Gastroesophageal sphincter (tissue), 4 donors: ENCODE measurements around the gene DHCR24. TPM values are rescaled to one million over a fixed set of nuclear protein-coding genes. Genes with fewer than 3 reads are reported as not detected.

Experiments
- ATAC-seq: fragments of 150-250 bp; one replicate; pipeline ENCODE4 v1.9.1; 2016; ENCODE audit warnings: mild to moderate bottlenecking, moderate library complexity
- H3K27ac ChIP-seq, 4 donors: fragments of 200-600 bp; sonication (generic) in 3 of 4; 1 replicate in 3 of 4; 2 replicates in 1 of 4; pipeline ENCODE4 v1.5.1; 2016 to 2019
- H3K27me3 ChIP-seq: fragments of 200-600 bp; sonication (generic); one replicate; pipeline ENCODE4 v1.5.1; 2019
- H3K36me3 ChIP-seq, 2 donors: fragments of 200-600 bp; sonication (generic); one replicate each; pipeline ENCODE4 v1.5.1; 2019; ENCODE audit warnings: control low read depth in 1 of 2
- H3K4me1 ChIP-seq, 3 donors: fragments of 200-600 bp; sonication (generic); 1 replicate in 2 of 3; 2 replicates in 1 of 3; pipeline ENCODE4 v1.5.1; 2016 to 2019; ENCODE audit warnings: control low read depth in 2 of 3
- H3K4me3 ChIP-seq, 2 donors: fragments of 200-600 bp; sonication (generic); one replicate each; pipeline ENCODE4 v1.5.1; 2019; ENCODE audit warnings: mild to moderate bottlenecking in 1 of 2, moderate library complexity in 1 of 2
- H3K9me3 ChIP-seq, 3 donors: fragments of 200-600 bp; sonication (generic); one replicate each; pipeline ENCODE4 v1.5.1; 2017 to 2019; ENCODE audit warnings: control low read depth in 2 of 3
- CTCF ChIP-seq, 4 experiments: fragments of 200-600 bp in 2 of 4; fragments of 450-650 bp in 2 of 4; sonication (generic) in 1 of 4; IDR thresholded peaks; one replicate each; pipeline ENCODE4 v1.5.1; 2017 to 2019; ENCODE audit warnings: antibody characterized with exemption in 4 of 4, mild to moderate bottlenecking in 2 of 4, moderate library complexity in 2 of 4
- EP300 ChIP-seq: sonication (generic); formaldehyde crosslinking; IDR thresholded peaks from one replicate; pipeline ENCODE4 v1.6.1; 2017; ENCODE audit warnings: antibody characterized with exemption, mild to moderate bottlenecking
- POLR2A ChIP-seq, 2 donors: fragments of 450-650 bp; IDR thresholded peaks; one replicate each; pipeline ENCODE4 v1.6.1; 2017; ENCODE audit warnings: antibody characterized with exemption in 2 of 2, mild to moderate bottlenecking in 2 of 2, moderate library complexity in 1 of 2
- POLR2AphosphoS5 ChIP-seq: sonication (generic); formaldehyde crosslinking; IDR thresholded peaks from one replicate; pipeline ENCODE4 v1.6.1; 2017; ENCODE audit warnings: antibody characterized with exemption
- whole genome bisulfite sequencing, 2 donors: methylation state at CpG; one replicate each; pipeline ENCODE4 v1.1.5; 2018; ENCODE audit warnings: low coverage in 1 of 2; 5-methylcytosine and 5-hydroxymethylcytosine counted together
- total RNA-seq, 4 donors: library from RNA; depleted of rRNA; stranded (reverse); fragments of >200 nt; gene quantifications; one replicate each; pipeline ENCODE4 v1.1.0, GENCODE V29; 2016

DHCR24 gene
- total RNA-seq, 4 donors from 2014 or later = 7.9 to 31.9 (median 15.9) TPM

- H3K27me3 ChIP-seq = peaks cover 4% of the 10 kb centered on the region
- no peak overlapping the region for H3K4me3 ChIP-seq
- TF ChIP-seq POLR2A (IDR thresholded peaks at IDR 0.05) (no peak), CTCF (IDR thresholded peaks at IDR 0.05) (no peak), POLR2AphosphoS5 (no peak), EP300 (no peak)
- H3K9me3 ChIP-seq = no peaks in the 10 kb centered on the region
- H3K36me3 ChIP-seq = no peaks in the 10 kb centered on the region
- no peak for ATAC-seq
- H3K4me1 ChIP-seq = no peaks in the 10 kb centered on the region
- H3K27ac ChIP-seq = no peak overlapping the region
- WGBS, 2 donors = 80 to 88% methylated on average over 1 of the region's 1 CpG
Measured at GRCh38 chr1:54894271-54894670, 7.3 kb upstream of the DHCR24 start.

GRCh38 chr1:54892586-54892985 lies 5.6 kb upstream of the DHCR24 start:
- Histone ChIP-seq H3K27me3 (peaks cover 4% of the 10 kb centered on the region), H3K27ac (no peak overlapping the region), H3K9me3 (no peaks in the 10 kb centered on the region), H3K4me3 (no peak overlapping the region), H3K36me3 (no peaks in the 10 kb centered on the region), H3K4me1 (peaks cover 0 to 4% (median 3%) of the 10 kb centered on the region in 3 donors)
- ATAC-seq = no peak
- TF ChIP-seq POLR2A (IDR thresholded peaks at IDR 0.05) (no peak), POLR2AphosphoS5 (no peak), CTCF (IDR thresholded peaks at IDR 0.05) (no peak), EP300 (no peak)
- WGBS, 2 donors = 60% methylated on average over 1 of the region's 1 CpG

- ATAC-seq = no peak
Measured at GRCh38 chr1:54889132-54889725, 2.2 kb upstream of the DHCR24 start.

GRCh38 chr1:54888080-54888733 lies 1.2 kb upstream of the DHCR24 start:
- H3K9me3 ChIP-seq = no peaks in the 10 kb centered on the region
- no peak for ATAC-seq
- peaks cover 4% of the 10 kb centered on the region for H3K27me3 ChIP-seq
- H3K4me3 ChIP-seq = no peak overlapping the region
- TF ChIP-seq EP300 (no peak), POLR2AphosphoS5 (no peak), POLR2A (IDR thresholded peaks at IDR 0.05) (no peak), CTCF (IDR thresholded peaks at IDR 0.05) (no peak)
- H3K36me3 ChIP-seq = no peaks in the 10 kb centered on the region
- no peak overlapping the region for H3K27ac ChIP-seq
- peaks cover 0 to 24% (median 6%) of the 10 kb centered on the region in 3 donors for H3K4me1 ChIP-seq
- WGBS, 2 donors = 80 to 90% methylated on average over 6 to 7 of the region's 7 CpGs

More at GRCh38 chr1:54889132-54889725, 2.2 kb upstream of the DHCR24 start:
- H3K4me1 ChIP-seq = peaks cover 0 to 24% (median 6%) of the 10 kb centered on the region in 3 donors
- H3K9me3 ChIP-seq = no peaks in the 10 kb centered on the region
- no peaks in the 10 kb centered on the region for H3K36me3 ChIP-seq
- 71 to 76% methylated on average over 3 of the region's 3 CpGs for WGBS, 2 donors
- TF ChIP-seq POLR2AphosphoS5 (no peak), EP300 (no peak), POLR2A (IDR thresholded peaks at IDR 0.05) (no peak), CTCF (IDR thresholded peaks at IDR 0.05) (no peak)
- H3K27ac ChIP-seq = no peak overlapping the region
- no peak overlapping the region for H3K4me3 ChIP-seq
- H3K27me3 ChIP-seq = peaks cover 4% of the 10 kb centered on the region

GRCh38 chr1:54887665-54888071 lies 673 bp upstream of the DHCR24 start:
- Histone ChIP-seq H3K27ac (peak overlapping the region in 2 of 4 donors; percentile 57 to 61), H3K36me3 (no peaks in the 10 kb centered on the region), H3K4me3 (peak overlapping the region; percentile 65 to 68), H3K27me3 (peaks cover 4% of the 10 kb centered on the region), H3K9me3 (no peaks in the 10 kb centered on the region), H3K4me1 (peaks cover 0 to 24% (median 6%) of the 10 kb centered on the region in 3 donors)
- TF ChIP-seq CTCF (IDR thresholded peaks at IDR 0.05) (no peak), POLR2A (IDR thresholded peaks at IDR 0.05) (no peak), EP300 (no peak), POLR2AphosphoS5 (no peak)
- ATAC-seq = peak; percentile 43
- WGBS, 2 donors = 43 to 53% methylated on average over 3 to 7 of the region's 8 CpGs
